SW480 (cell line): ENCODE results near the gene PRSS22.

Experiments
- DNase-seq: peaks from one replicate; pipeline ENCODE4 v3.0.0-alpha.2; 2016; ENCODE audit warnings: low spot score

PRSS22 gene, protein sequence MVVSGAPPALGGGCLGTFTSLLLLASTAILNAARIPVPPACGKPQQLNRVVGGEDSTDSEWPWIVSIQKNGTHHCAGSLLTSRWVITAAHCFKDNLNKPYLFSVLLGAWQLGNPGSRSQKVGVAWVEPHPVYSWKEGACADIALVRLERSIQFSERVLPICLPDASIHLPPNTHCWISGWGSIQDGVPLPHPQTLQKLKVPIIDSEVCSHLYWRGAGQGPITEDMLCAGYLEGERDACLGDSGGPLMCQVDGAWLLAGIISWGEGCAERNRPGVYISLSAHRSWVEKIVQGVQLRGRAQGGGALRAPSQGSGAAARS

DNA sequence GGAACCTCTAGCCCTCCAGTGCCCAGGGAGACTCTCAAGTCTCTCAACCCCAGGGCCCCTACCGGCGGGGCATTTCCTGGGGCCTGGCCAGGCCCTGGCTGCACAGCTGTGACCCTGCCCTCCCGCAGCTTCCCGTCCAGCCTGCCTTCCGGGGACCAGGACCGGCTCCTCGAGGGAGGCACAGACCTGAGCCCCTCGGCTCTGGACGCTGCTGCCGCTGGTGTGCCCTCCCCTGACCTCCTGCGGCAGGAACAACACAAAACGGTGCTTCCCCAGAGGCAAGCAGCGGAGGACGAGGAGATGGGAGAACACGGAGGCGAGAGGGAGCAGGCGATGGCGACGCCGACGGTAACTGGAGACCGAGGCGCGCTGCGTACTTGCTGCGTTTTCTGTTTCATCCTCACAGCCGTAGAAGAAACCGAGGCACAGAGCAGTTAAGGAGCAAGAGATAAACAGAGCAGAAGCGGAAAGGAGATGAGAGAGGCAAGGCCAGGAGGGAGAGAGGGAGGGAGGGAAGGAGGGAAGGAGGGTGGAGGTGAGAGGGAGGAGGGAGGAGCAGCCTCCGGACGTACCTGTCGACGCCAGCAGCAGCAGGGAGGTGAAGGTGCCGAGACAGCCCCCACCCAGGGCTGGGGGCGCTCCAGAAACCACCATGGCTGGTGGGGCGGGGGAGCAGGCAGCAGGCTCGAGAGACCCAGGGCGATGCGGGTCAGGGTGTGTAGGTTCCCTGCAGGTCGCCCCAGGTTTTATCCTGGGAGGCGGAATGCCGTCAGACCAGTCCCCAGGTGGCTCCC lies at the start of gene PRSS22:
PRSS22 (minus strand) TSS at position 720 of the 794 bp plus-strand sequence; CDS start at position 654, 66 bp downstream.
- DNase-seq = peak; percentile 38

DNA sequence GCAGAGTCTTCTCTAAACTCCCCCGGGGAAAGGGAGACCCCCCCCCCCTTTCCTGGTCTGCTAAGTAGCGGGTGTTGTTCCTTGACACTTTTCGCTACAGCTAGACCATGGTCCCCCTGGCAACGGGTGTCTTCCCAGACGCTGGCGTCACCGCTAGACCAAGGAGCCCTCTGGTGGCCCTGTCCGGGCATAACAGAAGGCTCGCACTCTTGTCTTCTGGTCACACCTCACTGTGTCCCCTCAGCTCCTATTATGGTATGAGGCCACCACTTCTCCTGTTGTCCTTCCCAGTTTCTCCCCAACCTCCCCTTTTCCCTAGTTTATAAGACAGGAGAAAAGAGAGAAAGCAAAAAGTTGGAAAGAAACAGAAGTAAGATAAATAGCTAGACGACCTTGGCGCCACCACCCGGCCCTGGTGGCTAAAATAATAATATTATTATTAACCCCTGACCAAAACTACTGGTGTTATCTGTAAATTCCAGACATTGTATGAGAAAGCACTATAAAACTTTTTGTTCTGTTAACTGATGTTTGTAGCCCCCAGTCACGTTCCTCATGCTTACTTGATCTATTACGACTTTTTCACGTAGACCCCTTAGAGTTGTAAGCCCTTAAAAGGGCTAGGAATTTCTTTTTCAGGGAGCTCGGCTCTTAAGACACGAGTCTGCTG lies 49.2 kb upstream of the PRSS22 start:
- DNase-seq = peak; percentile 28

DNA sequence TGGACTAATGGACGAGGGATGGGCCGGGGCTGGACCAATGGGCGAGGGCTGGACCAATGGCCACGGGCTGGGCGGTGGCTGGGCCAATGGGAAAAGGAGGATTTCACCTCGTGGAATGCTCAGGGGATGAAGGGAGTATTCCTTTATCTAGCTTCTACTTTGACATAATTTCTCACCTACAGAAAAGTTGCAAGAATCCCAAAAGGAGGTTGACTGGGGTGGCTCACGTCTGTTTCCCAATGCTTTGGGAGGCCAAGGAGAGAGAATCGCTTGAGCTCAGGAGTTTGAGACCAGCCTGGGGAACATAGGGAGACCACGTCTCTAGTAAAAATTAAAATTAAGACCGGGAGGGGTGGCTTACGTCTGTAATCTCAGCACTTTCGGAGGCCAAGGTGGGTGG lies 48.0 kb upstream of the PRSS22 start:
- no peak for DNase-seq

DNA sequence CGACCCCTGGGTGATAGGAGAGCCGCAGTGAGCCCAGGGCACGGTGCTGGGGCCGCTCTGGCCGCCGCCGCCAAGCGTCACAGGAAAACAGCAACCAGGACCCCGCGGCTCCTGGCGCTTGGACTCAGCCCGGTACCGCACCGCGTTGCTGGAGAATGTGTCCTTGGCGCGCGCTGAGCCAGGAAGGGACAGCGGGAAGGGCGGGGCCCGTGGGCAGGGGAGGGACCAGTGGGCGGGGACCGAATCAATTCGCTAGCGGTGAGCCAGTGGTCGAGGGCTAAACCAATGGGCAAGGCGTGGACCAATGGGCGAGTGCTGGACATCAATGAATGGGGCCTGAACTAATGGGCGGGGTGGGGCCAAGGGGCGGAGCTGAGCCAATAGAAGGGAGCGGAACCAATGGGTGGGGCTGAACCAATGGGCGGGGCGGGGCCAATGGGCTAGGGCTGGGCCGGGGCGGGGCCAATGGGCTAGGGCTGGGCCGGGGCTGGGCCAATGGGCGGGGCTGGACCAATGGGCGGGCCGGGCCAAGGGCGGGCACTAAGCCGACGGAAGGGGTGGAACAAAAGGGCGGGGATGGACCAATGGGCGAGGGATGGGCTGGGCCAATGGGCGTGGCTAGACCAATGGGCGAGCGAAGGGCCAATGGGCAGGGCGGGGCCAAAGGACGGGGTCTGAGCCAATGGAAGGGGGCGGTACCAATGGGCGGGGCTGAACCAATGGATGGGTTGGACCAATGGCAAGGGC lies 47.4 kb upstream of the PRSS22 start:
- DNase-seq = peak; percentile 99

- DNase-seq = no peak
Observed at GRCh38 chr16:2904922-2905240, 46.9 kb upstream of the PRSS22 start.

- DNase-seq = peak; percentile 81
Observed at GRCh38 chr16:2904100-2904921, 46.3 kb upstream of the PRSS22 start.

- DNase-seq = no peak
Observed at GRCh38 chr16:2902337-2903130, 44.6 kb upstream of the PRSS22 start.

DNA sequence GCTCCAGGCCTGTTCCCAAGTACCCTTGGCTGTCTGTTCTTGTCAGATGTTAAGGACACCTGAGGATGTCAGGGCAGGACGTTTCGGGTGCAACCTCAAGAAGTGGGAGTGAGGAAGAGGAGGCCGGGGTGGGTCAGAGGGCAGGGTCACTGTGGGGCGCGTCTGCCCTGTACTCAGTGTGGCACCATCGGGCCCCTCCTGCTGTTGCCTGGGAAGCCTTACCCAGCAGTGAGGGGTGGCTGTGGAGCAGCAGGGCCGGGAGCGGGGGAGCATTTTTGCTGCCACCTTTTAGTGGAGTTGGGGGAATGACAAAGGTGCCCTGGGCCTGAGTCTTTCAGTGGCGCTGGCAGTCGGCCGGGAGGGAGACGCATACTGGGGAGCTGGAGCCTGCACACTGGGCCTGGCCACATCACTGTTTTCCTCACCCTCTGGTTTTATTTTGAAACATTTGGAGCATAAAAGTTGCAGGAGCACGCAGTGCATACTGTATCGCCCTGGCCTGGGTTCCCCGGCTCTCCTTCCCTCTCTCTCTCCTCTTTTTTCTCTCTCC lies 42.6 kb upstream of the PRSS22 start:
- DNase-seq = no peak

GRCh38 chr16:2899564-2900072 lies 41.6 kb upstream of the PRSS22 start:
- no peak for DNase-seq

DNA sequence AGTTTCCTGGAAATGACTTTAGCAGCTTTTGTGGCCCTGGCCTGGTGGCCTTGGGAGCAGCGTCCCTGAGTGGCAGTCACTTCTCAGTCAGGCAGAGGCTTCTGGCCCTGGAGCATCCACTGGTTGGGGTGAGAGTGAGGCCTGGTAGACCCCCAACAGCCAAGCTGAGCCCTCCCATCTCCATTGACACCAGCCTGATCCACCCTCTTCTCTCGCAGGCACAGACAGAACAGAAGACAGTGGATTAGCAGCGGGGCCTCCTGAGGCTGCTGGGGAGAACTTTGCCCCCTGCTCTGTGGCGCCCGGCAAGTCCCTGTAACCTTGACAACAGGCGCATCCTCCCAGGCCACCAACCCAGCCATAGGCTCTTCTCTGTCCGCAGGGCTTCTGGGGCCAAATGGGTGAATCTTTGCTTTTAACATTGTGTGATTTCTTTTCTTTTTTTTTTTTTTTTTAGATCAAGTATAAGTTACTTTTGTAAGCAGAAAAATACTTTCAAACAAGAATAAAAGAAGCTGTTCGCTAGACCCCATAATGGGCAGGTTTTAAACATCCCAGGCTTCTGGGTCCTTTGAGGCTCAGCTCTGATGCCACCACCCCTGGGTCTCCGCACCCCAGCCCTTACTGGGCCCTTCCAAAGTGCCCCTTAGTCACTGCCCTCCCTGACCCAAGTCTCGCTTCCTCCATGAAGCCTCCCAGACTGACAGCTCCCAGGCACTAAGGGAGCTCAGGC lies 41.0 kb upstream of the PRSS22 start:
- DNase-seq = no peak

DNA sequence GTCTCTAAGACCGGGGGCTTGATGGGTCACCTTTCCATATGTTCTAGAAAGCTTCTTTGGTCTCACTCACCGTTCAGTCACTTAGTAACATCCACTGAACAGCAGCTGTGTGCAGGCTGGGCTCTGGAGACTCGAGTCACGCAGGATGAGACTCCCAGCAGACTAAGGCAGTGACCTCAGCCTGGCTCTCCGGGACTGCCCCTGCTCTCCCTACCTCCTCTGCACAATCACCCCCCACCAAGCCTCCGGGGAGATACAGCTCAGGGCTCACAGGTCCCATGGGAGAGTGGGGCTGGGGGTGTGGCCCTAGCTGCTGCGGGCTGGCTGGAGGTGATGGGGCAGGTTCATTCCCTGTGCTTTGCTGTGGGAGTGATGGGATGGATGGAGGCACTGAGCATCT lies 39.1 kb upstream of the PRSS22 start:
- DNase-seq = no peak

DNA sequence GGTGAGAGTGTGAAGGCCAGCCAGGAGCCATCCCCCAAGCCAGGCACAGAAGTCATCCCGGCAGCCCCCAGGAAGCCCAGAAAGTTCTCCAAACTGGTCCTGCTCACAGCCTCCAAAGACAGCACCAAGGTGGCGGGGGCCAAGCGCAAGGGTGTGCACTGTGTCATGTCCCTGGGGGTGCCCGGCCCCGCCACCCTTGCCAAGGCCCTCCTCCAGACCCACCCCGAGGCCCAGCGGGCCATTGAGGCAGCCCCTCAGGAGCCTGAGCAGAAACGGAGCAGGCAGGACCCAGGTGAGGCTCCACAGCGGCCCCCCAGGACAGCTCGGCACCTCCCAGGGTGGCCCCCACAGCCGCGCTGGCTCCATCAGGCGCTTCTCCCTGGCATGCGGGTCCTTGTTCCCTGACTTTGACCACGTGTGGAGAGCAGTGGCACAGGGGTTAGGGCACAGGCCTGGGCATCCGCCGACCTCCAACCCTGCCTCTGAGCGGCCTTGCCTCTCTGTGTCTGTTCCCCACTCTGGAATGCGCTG lies 38.6 kb upstream of the PRSS22 start:
- no peak for DNase-seq

GRCh38 chr16:2895813-2896212 lies 37.8 kb upstream of the PRSS22 start:
- no peak for DNase-seq

DNA sequence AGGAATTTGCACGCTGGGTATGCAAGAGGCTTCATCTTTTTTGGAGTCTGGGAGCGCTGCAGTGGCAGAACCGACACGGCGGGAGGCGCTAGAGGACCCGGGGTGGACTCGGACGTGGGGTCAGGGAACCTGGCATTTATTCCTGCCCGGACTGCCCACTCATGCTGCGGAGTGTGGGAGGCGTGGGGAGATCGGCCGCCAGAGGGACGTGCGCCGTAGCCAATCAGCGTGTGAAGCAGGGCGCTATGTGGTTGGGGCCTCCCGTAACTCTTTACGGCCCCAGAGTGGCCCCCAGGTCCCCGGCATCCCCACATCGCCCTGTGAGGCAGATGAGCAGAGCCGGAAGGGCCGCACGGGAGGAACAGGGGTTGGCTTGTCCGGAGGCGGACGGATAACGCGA lies 36.3 kb upstream of the PRSS22 start:
- no peak for DNase-seq

DNA sequence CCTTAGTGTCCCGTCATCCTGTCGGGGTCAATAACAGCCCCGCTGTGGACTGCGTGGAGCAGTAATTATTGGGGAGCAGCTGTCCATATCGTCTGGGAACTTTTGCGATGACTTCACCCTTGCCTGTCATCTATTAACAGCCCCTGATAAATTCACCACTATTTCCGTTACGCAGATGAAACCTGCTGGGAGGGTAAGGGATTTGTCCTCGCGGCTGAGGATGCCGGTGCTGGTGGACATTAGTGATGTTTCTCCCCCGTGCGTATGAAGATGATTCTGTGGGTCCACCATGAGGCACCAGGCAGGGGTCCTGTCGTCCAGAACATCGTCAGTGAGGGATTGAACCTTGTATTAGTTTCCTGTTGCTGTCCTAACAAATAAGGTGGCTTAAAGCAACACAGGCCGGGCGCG lies 26.1 kb upstream of the PRSS22 start:
- DNase-seq = no peak

DNA sequence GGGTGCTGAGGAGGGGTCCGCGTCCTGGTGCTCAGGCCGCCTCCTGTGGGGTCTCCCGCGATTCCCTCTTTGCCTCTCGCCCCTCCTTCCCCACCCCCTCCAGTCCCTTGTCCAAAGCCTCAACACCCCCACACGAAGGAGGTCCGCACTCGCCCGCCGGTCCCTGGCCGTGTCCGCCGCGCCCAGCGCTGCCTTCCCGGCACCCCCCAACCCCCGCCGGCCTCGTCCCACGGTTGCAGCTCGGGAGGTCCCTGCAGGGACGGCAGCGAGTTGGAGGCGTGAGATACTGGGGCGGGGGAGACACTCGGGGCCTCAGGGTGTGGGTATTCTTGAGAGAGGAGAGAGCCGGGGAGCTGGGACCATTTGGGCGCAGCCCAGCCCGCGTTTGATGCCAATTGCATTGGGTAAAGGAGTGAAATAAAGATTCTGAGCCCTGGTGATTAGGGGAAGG lies 25.5 kb upstream of the PRSS22 start:
- DNase-seq = no peak

DNA sequence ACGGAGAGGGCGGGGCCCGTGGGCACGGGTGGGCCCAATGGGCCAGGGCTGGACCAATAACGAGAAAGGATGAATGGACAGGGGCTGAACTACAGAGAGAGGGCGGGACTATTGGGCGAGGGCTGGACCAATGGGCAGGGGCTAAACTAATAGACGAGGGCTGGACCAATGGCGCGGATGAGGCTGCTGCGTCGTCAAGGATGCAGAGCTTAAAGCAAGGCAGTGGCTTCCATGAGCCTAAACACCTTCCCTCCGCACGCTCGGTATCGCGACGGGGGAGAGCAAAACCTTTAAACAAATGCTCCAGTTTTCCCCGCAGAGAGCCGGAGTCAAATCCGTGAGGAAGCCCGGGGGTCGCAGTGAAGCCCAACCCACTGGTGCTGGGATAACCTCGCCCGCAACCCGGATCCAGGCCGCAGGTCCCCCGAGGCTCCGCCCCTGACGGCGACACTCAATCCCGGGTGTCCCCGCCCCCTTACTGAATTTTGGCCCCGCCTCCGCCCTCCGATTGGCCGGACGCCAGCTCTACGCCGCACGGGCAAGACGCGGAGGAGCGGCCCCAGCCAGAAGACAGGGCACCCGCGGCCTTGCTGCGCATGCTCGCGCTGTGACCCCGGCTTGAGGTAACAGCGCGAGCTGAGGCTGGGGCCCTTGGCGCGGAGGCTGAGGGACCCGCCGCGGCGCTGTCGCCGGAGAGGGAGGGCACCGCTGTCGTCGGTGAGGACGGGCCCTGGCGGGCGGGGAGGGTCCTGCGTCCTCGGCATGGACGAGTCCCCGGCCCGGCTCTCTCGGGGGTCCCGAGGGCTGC lies 24.9 kb upstream of the PRSS22 start, which contains the start of gene FLYWCH2:
FLYWCH2 (plus strand) TSS at position 566 of the 808 bp plus-strand sequence. CDS start 13,235 bp downstream, outside the sequence.
- peak; percentile 99 for DNase-seq
